HT1080 (cell line): Measurements from ENCODE around the gene ENTPD5. TPM values are rescaled to one million over a fixed set of nuclear protein-coding genes. Genes with fewer than 3 reads are reported as not detected.
"Not testable (repeated sequence)": the region's sequence is repeated elsewhere in the genome, so short reads cannot be mapped to it uniquely, and the experiment has no call there.

Experiments
- DNase-seq: peaks from one replicate; pipeline ENCODE4 v3.0.0-alpha.2; 2015; ENCODE audit warnings: low read depth
- small RNA-seq: library from RNA; depleted of rRNA; stranded (forward); fragments of <200 nt; gene quantifications from one replicate; pipeline ENCODE3, GENCODE V24; 2014
- total RNA-seq: library from RNA; depleted of rRNA; stranded (reverse); fragments of >200 nt; shearing (Covaris generic); gene quantifications from 2 replicates; pipeline ENCODE4 v1.2.3, GENCODE V29; 2014; rRNA removed

ENTPD5 gene
- total RNA-seq, 1 experiment from 2014 or later = 7.2 TPM

- DNase-seq = no peak
Measured at GRCh38 chr14:73945159-73945670, 73.9 kb downstream of the ENTPD5 start.

GRCh38 chr14:73944432-73945158 is 74.5 kb downstream of the ENTPD5 start:
- DNase-seq = no peak

GRCh38 chr14:73943083-73943482 is 76.0 kb downstream of the ENTPD5 start:
- DNase-seq = peak; percentile 90

- no peak for DNase-seq
Measured at GRCh38 chr14:73942180-73942579, 76.9 kb downstream of the ENTPD5 start.

GRCh38 chr14:73937012-73937411 is 82.1 kb downstream of the ENTPD5 start:
- no peak for DNase-seq

GRCh38 chr14:73936548-73936947 is 82.5 kb downstream of the ENTPD5 start:
- DNase-seq = no peak

DNA sequence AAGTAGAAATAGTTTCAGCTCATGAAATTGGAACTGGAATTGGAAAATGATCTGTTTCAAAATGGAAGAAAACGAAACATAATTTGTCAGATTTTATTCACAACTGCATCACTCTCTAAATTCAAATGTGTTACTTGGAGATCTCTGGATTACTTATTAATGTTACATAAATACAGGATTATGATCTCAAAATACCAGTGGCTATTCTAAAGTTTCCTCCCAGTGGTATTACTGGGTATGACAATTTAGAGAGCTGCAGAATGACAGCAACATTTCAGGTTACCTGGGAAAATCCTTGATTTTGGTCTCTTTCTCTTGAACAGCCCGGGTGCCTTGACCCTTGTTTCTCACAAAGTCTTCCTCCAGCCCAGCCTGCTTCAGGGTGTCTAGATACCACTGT is 83.4 kb downstream of the ENTPD5 start:
- peak; percentile 6 for DNase-seq

DNA sequence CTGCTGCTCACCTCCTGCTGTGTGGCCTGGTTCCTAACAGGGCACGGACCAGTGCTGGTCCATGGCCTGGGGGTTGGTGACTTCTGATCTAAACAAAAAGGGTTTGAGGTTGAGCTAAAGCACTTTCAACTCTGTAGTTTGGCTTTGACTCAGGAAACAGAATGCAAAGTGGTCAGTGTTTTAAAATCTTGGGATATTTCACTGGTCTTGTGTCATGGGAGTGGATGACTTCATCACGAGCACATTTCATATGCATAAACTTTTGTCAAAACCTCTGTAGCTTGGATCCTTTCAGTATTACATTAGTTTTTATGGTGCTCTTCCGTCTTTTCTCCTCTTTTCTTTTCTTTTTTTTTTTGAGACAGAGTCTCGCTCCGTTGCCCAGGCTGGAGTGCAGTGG is 94.8 kb downstream of the ENTPD5 start:
- DNase-seq = no peak

GRCh38 chr14:73919457-73919856 is 99.6 kb downstream of the ENTPD5 start:
- DNase-seq = not testable (repeated sequence)

DNA sequence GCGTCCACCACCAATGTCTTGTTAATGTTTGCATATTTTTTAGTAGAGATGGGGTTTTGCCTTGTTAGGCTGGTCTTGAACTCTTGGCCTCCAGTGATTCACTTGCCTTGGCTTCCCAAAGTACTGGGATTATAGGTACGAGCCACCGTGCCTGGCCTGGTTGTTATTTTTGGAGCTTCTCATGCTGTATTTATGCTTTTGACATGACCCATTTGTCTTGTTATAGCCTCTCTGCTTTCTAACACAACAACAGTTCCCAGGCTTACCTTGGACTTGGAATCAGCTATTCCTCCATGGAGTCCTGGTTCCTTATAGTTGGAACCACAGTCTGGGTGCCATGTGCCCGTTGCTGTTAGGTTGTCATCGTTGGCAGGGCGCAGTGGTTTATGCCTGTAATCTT is 102.8 kb downstream of the ENTPD5 start:
- no peak for DNase-seq

DNA sequence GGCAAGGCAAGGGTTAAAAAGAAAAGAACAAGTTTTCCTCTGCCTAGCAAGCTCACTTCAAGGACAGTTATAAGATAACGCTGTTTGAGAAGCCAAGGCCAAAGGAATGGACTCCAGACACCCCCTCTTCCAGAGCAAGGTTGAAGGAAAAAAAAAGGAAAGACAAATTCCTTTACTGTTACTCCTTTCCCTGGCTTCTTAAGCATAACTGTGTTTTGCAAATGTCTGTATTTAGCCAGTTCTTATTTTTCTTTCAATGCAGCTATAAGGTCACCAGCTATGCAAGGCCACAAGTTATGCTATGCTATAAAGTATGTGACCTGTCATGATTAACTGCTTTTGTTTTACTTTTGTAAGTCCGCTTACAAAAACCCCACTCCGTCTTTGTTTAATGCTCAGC is 105.8 kb downstream of the ENTPD5 start:
- no peak for DNase-seq

DNA sequence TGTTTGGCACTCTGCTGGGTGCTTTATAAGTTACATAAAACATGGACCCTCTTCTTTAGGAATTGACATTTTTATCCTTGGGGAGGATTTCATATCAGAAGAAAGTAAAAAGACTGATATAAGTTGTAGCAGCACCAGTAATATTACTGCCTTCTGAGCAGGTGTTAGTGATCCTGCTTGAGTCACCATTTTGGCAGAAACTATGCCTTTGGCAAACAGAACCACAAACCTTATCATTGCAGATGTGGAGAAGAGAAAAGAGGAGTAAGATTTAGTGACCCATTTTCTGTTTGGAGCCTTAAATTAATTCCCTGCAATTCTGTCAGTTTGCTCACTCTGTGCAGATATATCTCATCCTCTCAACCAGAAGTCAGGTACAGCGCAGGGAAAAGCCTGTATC is 109.4 kb downstream of the ENTPD5 start:
- no peak for DNase-seq

Small RNA genes within 50 kb of the gene (small RNA-seq; reads per million reads assigned to genes)
- gene AC005480.2 = not detected

Other genes with a start within 250 kb of the ENTPD5 start
- gene PTGR2, start 167.5 kb downstream of the ENTPD5 start, total RNA-seq = 1.6 and 4.3 TPM in 2 replicates
- gene ZNF410, start 132.4 kb downstream of the ENTPD5 start, total RNA-seq = 61.2 and 64.5 TPM in 2 replicates
- 1.8 and 2.0 TPM in 2 replicates for gene FAM161B, start 69.2 kb downstream of the ENTPD5 start, total RNA-seq
- 17.4 and 29.0 TPM in 2 replicates for gene COQ6, start 69.0 kb downstream of the ENTPD5 start, total RNA-seq
- gene BBOF1, start 61 bp upstream of the ENTPD5 start, total RNA-seq = 0.16 and 0.73 TPM in 2 replicates
- gene ALDH6A1, start 65.2 kb upstream of the ENTPD5 start, total RNA-seq = 1.4 TPM in 2 replicates
- gene LIN52, start 65.7 kb upstream of the ENTPD5 start, total RNA-seq = 6.6 and 8.7 TPM in 2 replicates
- not detected in 2 replicates for gene VSX2, start 220.2 kb upstream of the ENTPD5 start, total RNA-seq